GM12878 (cell line): ENCODE data around the gene DYNC1H1. TPM values are rescaled to one million over a fixed set of nuclear protein-coding genes. Genes with fewer than 3 reads are reported as not detected.

Source experiments
- ATAC-seq: fragments of 200-7000 bp; cut with Tn5 transposase; 3 replicates; pipeline ENCODE4 v1.9.1; 2020; ENCODE audit warnings: mild to moderate bottlenecking, moderate library complexity
- BruUV-seq: library from RNA; stranded (reverse); fragments of 400-500 nt; replicated peaks from 2 replicates; lab custom pipeline; 2021; lab: Mats Ljungman, UMichigan
- CTCF ChIA-PET: fragments of 300-600 bp; sonication (Branson Sonifier 250); formaldehyde crosslinking; extraction: SDS; loops from one replicate; lab custom pipeline; 2021; ENCODE audit warnings: inconsistent platforms; lab: Yijun Ruan, JAX
- POLR2A ChIA-PET: fragments of 350-600 bp; formaldehyde crosslinking; extraction: SDS; loops from one replicate; lab custom pipeline; 2021; ENCODE audit warnings: inconsistent platforms; lab: Charles Lee
- RAD21 ChIA-PET: fragments of 300-600 bp; sonication (Branson Sonifier 250); formaldehyde crosslinking; loops from one replicate; lab custom pipeline; 2023; ENCODE audit warnings: antibody characterized with exemption; ENCODE audit not compliant: unreplicated experiment; lab: Charles Lee
- SMC1A ChIA-PET: fragments of 300-600 bp; sonication (Branson Sonifier 250); formaldehyde crosslinking; loops from one replicate; lab custom pipeline; 2023; ENCODE audit not compliant: unreplicated experiment, uncharacterized antibody; lab: Charles Lee
- DNase-seq: peaks from one replicate; pipeline ENCODE4 v3.0.0-alpha.2; 2011; ENCODE audit warnings: low read depth, low spot score
- FAIRE-seq: peaks from 3 replicates; lab custom pipeline; 2011; peaks lifted over from hg19 to GRCh38; lab: Jason Lieb, UNC
- H2AFZ ChIP-seq: 2 replicates; pipeline ENCODE4 v1.6.0; 2011; ENCODE audit warnings: low read depth, low read length, control low read depth; ENCODE audit not compliant: control insufficient read depth
- H3K27ac ChIP-seq: 2 replicates; pipeline ENCODE4 v1.5.1; 2011; ENCODE audit warnings: control low read depth; ENCODE audit not compliant: control insufficient read depth, insufficient read depth
- H3K27me3 ChIP-seq, 2 experiments: replicated peaks in 1 of 2; 2 replicates each; pipeline versions ENCODE4 v1.6.0 to v1.6.1; 2011; ENCODE audit warnings: low read length in 1 of 2; ENCODE audit not compliant: control insufficient read depth in 2 of 2, insufficient read depth in 2 of 2
- H3K36me3 ChIP-seq, 2 experiments: 2 replicates each; pipeline ENCODE4 v1.5.1; 2011; ENCODE audit warnings: low read length in 1 of 2; ENCODE audit not compliant: control insufficient read depth in 2 of 2, insufficient read depth in 2 of 2
- H3K4me1 ChIP-seq: 2 replicates; pipeline ENCODE4 v1.6.1; 2011; ENCODE audit warnings: mild to moderate bottlenecking, low read length, moderate library complexity, mixed read lengths; ENCODE audit not compliant: control insufficient read depth, insufficient read depth
- H3K4me2 ChIP-seq: 2 replicates; pipeline ENCODE4 v1.6.0; 2011; ENCODE audit warnings: control low read depth; ENCODE audit not compliant: control insufficient read depth, insufficient read depth
- H3K4me3 ChIP-seq: fragments of 200-600 bp; sonication (generic); 2 replicates; pipeline ENCODE4 v1.5.1; 2016
- H3K79me2 ChIP-seq: 2 replicates; pipeline ENCODE4 v1.6.0; 2011; ENCODE audit warnings: low read length; ENCODE audit not compliant: control insufficient read depth, insufficient read depth
- H3K9ac ChIP-seq: 2 replicates; pipeline ENCODE4 v1.8.0; 2011; ENCODE audit warnings: low read length, control low read depth, mixed read lengths; ENCODE audit not compliant: control insufficient read depth, insufficient read depth
- H3K9me3 ChIP-seq: replicated peaks from 3 replicates; pipeline ENCODE4 v1.5.1; 2011; ENCODE audit warnings: mild to moderate bottlenecking, low read length; ENCODE audit not compliant: control insufficient read depth, insufficient read depth
- H4K20me1 ChIP-seq: 2 replicates; pipeline ENCODE4 v1.6.0; 2011; ENCODE audit not compliant: control insufficient read depth, insufficient read depth
- KAT2A ChIP-seq: conservative IDR thresholded peaks from 2 replicates; pipeline ENCODE4 v1.6.1; 2011; ENCODE audit warnings: low read depth, low read length; ENCODE audit not compliant: control insufficient read depth
- NFYA ChIP-seq: IDR thresholded peaks from 2 replicates; pipeline ENCODE4 v1.6.1; 2011; ENCODE audit warnings: low read depth, mild to moderate bottlenecking, low read length, improper control_type of control experiment, borderline replicate concordance
- NFYB ChIP-seq: IDR thresholded peaks from 2 replicates; pipeline ENCODE4 v1.6.1; 2011; ENCODE audit warnings: low read depth, mild to moderate bottlenecking, low read length, improper control_type of control experiment, moderate library complexity; ENCODE audit not compliant: insufficient read depth
- NKRF ChIP-seq: fragments of 450-650 bp; conservative IDR thresholded peaks from 2 replicates; pipeline ENCODE4 v1.6.1; 2017; ENCODE audit warnings: mild to moderate bottlenecking, moderate library complexity
- SMARCA5 ChIP-seq: fragments of 450-650 bp; IDR thresholded peaks from 2 replicates; pipeline ENCODE4 v1.6.1; 2017; ENCODE audit warnings: mild to moderate bottlenecking
- STAT3 ChIP-seq: IDR thresholded peaks from 2 replicates; pipeline ENCODE4 v1.6.1; 2011; ENCODE audit warnings: low read depth, low read length, improper control_type of control experiment
- SUPT20H ChIP-seq: IDR thresholded peaks from 2 replicates; pipeline ENCODE4 v1.6.1; 2011; ENCODE audit warnings: low read depth, mild to moderate bottlenecking, low read length, moderate library complexity, borderline replicate concordance; ENCODE audit not compliant: control insufficient read depth
- WGBS: methylation state at CpG from one replicate; pipeline ENCODE4 v1.1.6; 2016; ENCODE audit warnings: low lambda C conversion rate; ENCODE audit not compliant: insufficient replicate concordance, insufficient coverage; ENCODE audit errors: missing lambda C conversion rate; 5-methylcytosine and 5-hydroxymethylcytosine counted together
- in situ Hi-C: fragments of 300-500 bp; cut with MboI; formaldehyde crosslinking; loops from 9 replicates; pipeline ENCODE4 v1.14.3; 2018; ENCODE audit warnings: mixed read lengths
- intact Hi-C: fragments of 100-400 bp; cut with micrococcal nuclease; formaldehyde crosslinking; loops from one replicate; pipeline ENCODE4 v1.14.2; 2022; ENCODE audit not compliant: unreplicated experiment
- polyA plus RNA-seq, 11 experiments: library from polyadenylated mRNA; depleted of rRNA in 4 of 11; unstranded in 6 of 11; stranded (reverse) in 5 of 11; fragments of >200 nt; fragmentation: Nextera tagmentation in 4 of 11; fragmentation: Illumina TruSeq in 1 of 11; extraction: Ambion mirVana in 4 of 11; extraction: Trizol in 1 of 11; gene quantifications; 1 replicate in 1 of 11; 2 replicates in 10 of 11; pipeline versions ENCODE4 v1.2.1 to v1.2.3, GENCODE V29; 2011 to 2016; ENCODE audit warnings: inconsistent platforms in 2 of 11, missing spikeins in 2 of 11, low read depth in 1 of 11
- total RNA-seq, 4 experiments: library from RNA; depleted of rRNA in 3 of 4; stranded (reverse); fragments of >200 nt in 3 of 4; fragmentation: Illumina TruSeq in 1 of 4; extraction: Trizol in 1 of 4; gene quantifications; 2 replicates each; pipeline versions ENCODE4 v1.2.1 to v1.2.3, GENCODE V29; 2013 to 2021
- TF ChIP-seq, protein P1 (sequence below): fragments of 450-650 bp; IDR thresholded peaks from 2 replicates; pipeline ENCODE4 v1.6.1; 2017; ENCODE audit warnings: mild to moderate bottlenecking, moderate library complexity
- TF ChIP-seq, protein P2 (sequence below): IDR thresholded peaks from 2 replicates; pipeline ENCODE4 v1.6.1; 2012; ENCODE audit warnings: improper control_type of control experiment, low read depth, low read length; ENCODE audit not compliant: insufficient replicate concordance

DYNC1H1 gene
- total and polyA plus RNA-seq, 10 of the 15 experiments (the other 5 are each of a cell fraction or from before 2014, with no cell fraction given), result 38.4 to 291 (median 111) TPM

- WGBS, result 76% methylated on average over 7 of the region's 7 CpGs
- H3K9ac ChIP-seq, result no peak overlapping the region
- no peaks in the 10 kb centered on the region for H3K27me3 ChIP-seq
- no peak overlapping the region for H3K4me3 ChIP-seq
- H3K4me1 ChIP-seq, result peaks cover 4% of the 10 kb centered on the region
- ChIA-PET CTCF (interaction anchor here (0.5 to 1.1 kb wide), 2 partner anchors 11 to 1572 kb away, joined by 3 read pairs; no protein-coding TSS in a partner anchor), POLR2A (interaction anchor here (0.6 to 1.1 kb wide), 2 partner anchors 35 to 131 kb away, joined by 3 read pairs; no protein-coding TSS in a partner anchor), SMC1A (no interaction called here), RAD21 (no interaction called here)
- H3K36me3 ChIP-seq, result peaks cover 0 to 16% of the 10 kb centered on the region in 2 experiments; a peak in 1 of 4 replicates
- no peaks in the 10 kb centered on the region for H3K9me3 ChIP-seq
- H2AFZ ChIP-seq, result no peak overlapping the region
- FAIRE-seq (no peak), ATAC-seq (no peak), DNase-seq (no peak)
- no peak overlapping the region for H3K27ac ChIP-seq
- H4K20me1 ChIP-seq, result no peaks in the 10 kb centered on the region
- intact Hi-C loops (no loop called here), in situ Hi-C loops (no loop called here)
- BruUV-seq, result no TSS peak
- no peak overlapping the region for H3K4me2 ChIP-seq
- H3K79me2 ChIP-seq, result peaks cover 19% of the 10 kb centered on the region
- TF ChIP-seq SUPT20H (no peak), NFYB (no peak), SMARCA5 (no peak), NFYA (no peak), STAT3 (no peak), KAT2A (no peak), NKRF (no peak)
- TF ChIP-seq, protein P1, sequence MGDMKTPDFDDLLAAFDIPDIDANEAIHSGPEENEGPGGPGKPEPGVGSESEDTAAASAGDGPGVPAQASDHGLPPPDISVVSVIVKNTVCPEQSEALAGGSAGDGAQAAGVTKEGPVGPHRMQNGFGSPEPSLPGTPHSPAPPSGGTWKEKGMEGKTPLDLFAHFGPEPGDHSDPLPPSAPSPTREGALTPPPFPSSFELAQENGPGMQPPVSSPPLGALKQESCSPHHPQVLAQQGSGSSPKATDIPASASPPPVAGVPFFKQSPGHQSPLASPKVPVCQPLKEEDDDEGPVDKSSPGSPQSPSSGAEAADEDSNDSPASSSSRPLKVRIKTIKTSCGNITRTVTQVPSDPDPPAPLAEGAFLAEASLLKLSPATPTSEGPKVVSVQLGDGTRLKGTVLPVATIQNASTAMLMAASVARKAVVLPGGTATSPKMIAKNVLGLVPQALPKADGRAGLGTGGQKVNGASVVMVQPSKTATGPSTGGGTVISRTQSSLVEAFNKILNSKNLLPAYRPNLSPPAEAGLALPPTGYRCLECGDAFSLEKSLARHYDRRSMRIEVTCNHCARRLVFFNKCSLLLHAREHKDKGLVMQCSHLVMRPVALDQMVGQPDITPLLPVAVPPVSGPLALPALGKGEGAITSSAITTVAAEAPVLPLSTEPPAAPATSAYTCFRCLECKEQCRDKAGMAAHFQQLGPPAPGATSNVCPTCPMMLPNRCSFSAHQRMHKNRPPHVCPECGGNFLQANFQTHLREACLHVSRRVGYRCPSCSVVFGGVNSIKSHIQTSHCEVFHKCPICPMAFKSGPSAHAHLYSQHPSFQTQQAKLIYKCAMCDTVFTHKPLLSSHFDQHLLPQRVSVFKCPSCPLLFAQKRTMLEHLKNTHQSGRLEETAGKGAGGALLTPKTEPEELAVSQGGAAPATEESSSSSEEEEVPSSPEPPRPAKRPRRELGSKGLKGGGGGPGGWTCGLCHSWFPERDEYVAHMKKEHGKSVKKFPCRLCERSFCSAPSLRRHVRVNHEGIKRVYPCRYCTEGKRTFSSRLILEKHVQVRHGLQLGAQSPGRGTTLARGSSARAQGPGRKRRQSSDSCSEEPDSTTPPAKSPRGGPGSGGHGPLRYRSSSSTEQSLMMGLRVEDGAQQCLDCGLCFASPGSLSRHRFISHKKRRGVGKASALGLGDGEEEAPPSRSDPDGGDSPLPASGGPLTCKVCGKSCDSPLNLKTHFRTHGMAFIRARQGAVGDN, result no peak
- TF ChIP-seq, protein P2, sequence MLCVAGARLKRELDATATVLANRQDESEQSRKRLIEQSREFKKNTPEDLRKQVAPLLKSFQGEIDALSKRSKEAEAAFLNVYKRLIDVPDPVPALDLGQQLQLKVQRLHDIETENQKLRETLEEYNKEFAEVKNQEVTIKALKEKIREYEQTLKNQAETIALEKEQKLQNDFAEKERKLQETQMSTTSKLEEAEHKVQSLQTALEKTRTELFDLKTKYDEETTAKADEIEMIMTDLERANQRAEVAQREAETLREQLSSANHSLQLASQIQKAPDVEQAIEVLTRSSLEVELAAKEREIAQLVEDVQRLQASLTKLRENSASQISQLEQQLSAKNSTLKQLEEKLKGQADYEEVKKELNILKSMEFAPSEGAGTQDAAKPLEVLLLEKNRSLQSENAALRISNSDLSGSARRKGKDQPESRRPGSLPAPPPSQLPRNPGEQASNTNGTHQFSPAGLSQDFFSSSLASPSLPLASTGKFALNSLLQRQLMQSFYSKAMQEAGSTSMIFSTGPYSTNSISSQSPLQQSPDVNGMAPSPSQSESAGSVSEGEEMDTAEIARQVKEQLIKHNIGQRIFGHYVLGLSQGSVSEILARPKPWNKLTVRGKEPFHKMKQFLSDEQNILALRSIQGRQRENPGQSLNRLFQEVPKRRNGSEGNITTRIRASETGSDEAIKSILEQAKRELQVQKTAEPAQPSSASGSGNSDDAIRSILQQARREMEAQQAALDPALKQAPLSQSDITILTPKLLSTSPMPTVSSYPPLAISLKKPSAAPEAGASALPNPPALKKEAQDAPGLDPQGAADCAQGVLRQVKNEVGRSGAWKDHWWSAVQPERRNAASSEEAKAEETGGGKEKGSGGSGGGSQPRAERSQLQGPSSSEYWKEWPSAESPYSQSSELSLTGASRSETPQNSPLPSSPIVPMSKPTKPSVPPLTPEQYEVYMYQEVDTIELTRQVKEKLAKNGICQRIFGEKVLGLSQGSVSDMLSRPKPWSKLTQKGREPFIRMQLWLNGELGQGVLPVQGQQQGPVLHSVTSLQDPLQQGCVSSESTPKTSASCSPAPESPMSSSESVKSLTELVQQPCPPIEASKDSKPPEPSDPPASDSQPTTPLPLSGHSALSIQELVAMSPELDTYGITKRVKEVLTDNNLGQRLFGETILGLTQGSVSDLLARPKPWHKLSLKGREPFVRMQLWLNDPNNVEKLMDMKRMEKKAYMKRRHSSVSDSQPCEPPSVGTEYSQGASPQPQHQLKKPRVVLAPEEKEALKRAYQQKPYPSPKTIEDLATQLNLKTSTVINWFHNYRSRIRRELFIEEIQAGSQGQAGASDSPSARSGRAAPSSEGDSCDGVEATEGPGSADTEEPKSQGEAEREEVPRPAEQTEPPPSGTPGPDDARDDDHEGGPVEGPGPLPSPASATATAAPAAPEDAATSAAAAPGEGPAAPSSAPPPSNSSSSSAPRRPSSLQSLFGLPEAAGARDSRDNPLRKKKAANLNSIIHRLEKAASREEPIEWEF, result no peak
These were observed 10.9 kb downstream of the DYNC1H1 start for GRCh38 chr14:101975231-101975630.
